ENCODE data around the gene FBXO42. TPM values are rescaled to one million over a fixed set of nuclear protein-coding genes. Genes with fewer than 3 reads are reported as not detected.

The FBXO42 gene
- total and polyA plus RNA-seq, 2 of the 8 experiments (the other 6 are each of a cell fraction or from before 2014, with no cell fraction given): 15.1 to 17.0 TPM

- H2AFZ ChIP-seq (ENCODE audit: low read length): no peak overlapping the region
Observed at GRCh38 chr1:16257968-16258367, 94.3 kb downstream of the FBXO42 start.

More at GRCh38 chr1:16257968-16258367, 94.3 kb downstream of the FBXO42 start:
- H3K79me2 ChIP-seq (ENCODE audit: control insufficient read depth in 1 of 2, insufficient read depth in 2 of 2, low read length in 2 of 2): peaks cover 0 to 3% of the 10 kb centered on the region in 2 experiments; a peak in 1 of 4 replicates
- no peak overlapping the region for H2BK12ac ChIP-seq (ENCODE audit: low read depth, low read length)
- TF ChIP-seq CHD2 (IDR thresholded peaks at IDR 0.05; ENCODE audit: low read length) (no peak), YY1 (IDR thresholded peaks at IDR 0.05; ENCODE audit: low read depth, low read length) (no peak), BRCA1 (IDR thresholded peaks at IDR 0.05; ENCODE audit: low read depth, low read length) (no peak), POU5F1 (IDR thresholded peaks at IDR 0.05; ENCODE audit: low read depth, low read length) (no peak), CREB1 (IDR thresholded peaks at IDR 0.05) (no peak), GABPA (IDR thresholded peaks at IDR 0.05; ENCODE audit: borderline replicate concordance, insufficient read depth, low read length) (no peak), CTCF (IDR thresholded peaks at IDR 0.05; ENCODE audit: control extremely low read depth in 1 of 3, insufficient read depth in 1 of 3, low read depth in 1 of 3, low read length in 3 of 3) (no peak), BCL11A (IDR thresholded peaks at IDR 0.05; ENCODE audit: low read depth in 2 of 2, low read length in 2 of 2) (no peak), RNF2 (IDR thresholded peaks at IDR 0.05; ENCODE audit: borderline replicate concordance, low read depth, low read length, missing control alignments, poor library complexity, severe bottlenecking) (no peak)
- H3K4ac ChIP-seq (replicated peaks; ENCODE audit: insufficient read length, low read depth, low read length): no peak overlapping the region
- H3K4me3 ChIP-seq (ENCODE audit: extremely low read depth in 1 of 4, insufficient read depth in 2 of 4, low read depth in 3 of 4, low read length in 4 of 4): no peak overlapping the region
- no peaks in the 10 kb centered on the region for H3K23me2 ChIP-seq (ENCODE audit: low read depth, low read length)
- no peak overlapping the region for H2AK5ac ChIP-seq (ENCODE audit: low read depth, low read length)
- H3K18ac ChIP-seq (ENCODE audit: extremely low read depth, low read length): no peak overlapping the region
- H2BK20ac ChIP-seq (ENCODE audit: low read length): no peak overlapping the region
- CTCF ChIA-PET (ENCODE audit: partially characterized antibody): interaction anchor here (0.6 kb wide), 1 partner anchor 98 kb away, joined by 3 read pairs; no protein-coding TSS in a partner anchor
- no peaks in the 10 kb centered on the region for H3K9me3 ChIP-seq (ENCODE audit: insufficient read depth in 2 of 2, low read depth in 1 of 2, low read length in 1 of 2)
- no peak overlapping the region for H2BK5ac ChIP-seq (ENCODE audit: low read depth, low read length)
- POLR2A ChIA-PET (ENCODE audit: partially characterized antibody): interaction anchor here (1.0 kb wide), 1 partner anchor 9 kb away, joined by 3 read pairs; no protein-coding TSS in a partner anchor
- 95% methylated on average over 3 of the region's 3 CpGs; no CpG with 5 or more reads in 1 of the 2 experiments for WGBS, 2 experiments (ENCODE audit: extremely low coverage in 1 of 2, insufficient coverage in 1 of 2, insufficient read length in 1 of 2, insufficient replicate concordance in 2 of 2, low coverage in 1 of 2, low lambda C conversion rate in 2 of 2, missing lambda C conversion rate in 1 of 2)
- H4K20me1 ChIP-seq (replicated peaks in 1 of 2; ENCODE audit: control insufficient read depth in 1 of 2, insufficient read depth in 2 of 2, low read length in 2 of 2): no peaks in the 10 kb centered on the region
- H3K27ac ChIP-seq (ENCODE audit: low read depth, low read length): no peak overlapping the region
- FAIRE-seq: no peak
- H2BK120ac ChIP-seq (replicated peaks; ENCODE audit: low read depth, low read length): no peak overlapping the region
- H3K9ac ChIP-seq (replicated peaks in 1 of 4; ENCODE audit: extremely low read depth in 1 of 4, low read depth in 3 of 4, low read length in 3 of 4): no peak overlapping the region
- H3K56ac ChIP-seq (replicated peaks; ENCODE audit: insufficient read length, low read depth, low read length): no peak overlapping the region
- no peak for DNase-seq (ENCODE audit: low read depth in 1 of 2, low spot score in 2 of 2)
- H3K4me2 ChIP-seq (ENCODE audit: insufficient read depth in 1 of 2, low read depth in 2 of 2, low read length in 2 of 2): no peak overlapping the region
- no peak overlapping the region for H4K8ac ChIP-seq (ENCODE audit: extremely low read depth, insufficient read depth, low read length)
- peaks cover 0 to 3% (median 1%) of the 10 kb centered on the region in 4 experiments; a peak in 2 of 8 replicates for H3K36me3 ChIP-seq (ENCODE audit: control insufficient read depth in 2 of 4, insufficient read depth in 4 of 4, low read length in 3 of 4)
- no peaks in the 10 kb centered on the region for H3K79me1 ChIP-seq (ENCODE audit: low read depth, low read length)
- no peaks in the 10 kb centered on the region; a peak in 1 of 7 replicates for H3K4me1 ChIP-seq (replicated peaks in 1 of 4; ENCODE audit: control insufficient read depth in 3 of 4, insufficient read depth in 4 of 4, low read length in 3 of 4)
- H4K5ac ChIP-seq (ENCODE audit: insufficient read length, low read depth, low read length): no peak overlapping the region
- H3K27me3 ChIP-seq (replicated peaks in 1 of 4; ENCODE audit: control insufficient read depth in 3 of 4, extremely low read depth in 1 of 4, insufficient read depth in 3 of 4, low read length in 3 of 4): no peaks in the 10 kb centered on the region
- no peak overlapping the region for H3K14ac ChIP-seq (ENCODE audit: insufficient read length)
- no peak overlapping the region for H3K23ac ChIP-seq (ENCODE audit: insufficient read length)
- no peak overlapping the region for H2BK15ac ChIP-seq (ENCODE audit: low read length)
- H4K91ac ChIP-seq (replicated peaks; ENCODE audit: insufficient read length, low read length): no peak overlapping the region
